H1 (cell line): Measurements from ENCODE around the gene CPSF7. TPM values are rescaled to one million over a fixed set of nuclear protein-coding genes. Genes with fewer than 3 reads are reported as not detected.
"Not testable (repeated sequence)": the region's sequence is repeated elsewhere in the genome, so short reads cannot be mapped to it uniquely, and the experiment has no call there.

Source experiments
- CTCF ChIA-PET: fragments of 300-600 bp; sonication (Branson Sonifier 250); formaldehyde crosslinking; loops from one replicate; lab custom pipeline; 2021; ENCODE audit not compliant: partially characterized antibody; lab: Charles Lee
- POLR2A ChIA-PET: fragments of 300-600 bp; sonication (Branson Sonifier 250); formaldehyde crosslinking; loops from one replicate; lab custom pipeline; 2021; ENCODE audit warnings: inconsistent platforms; ENCODE audit not compliant: partially characterized antibody; lab: Charles Lee
- DNase-seq, 2 experiments: peaks; one replicate each; pipeline versions ENCODE4 v3.0.0 to v3.0.0-alpha.2; 2010 to 2022; ENCODE audit warnings: low spot score in 2 of 2, low read depth in 1 of 2, mixed read lengths in 1 of 2
- FAIRE-seq: peaks from 2 replicates; lab custom pipeline; 2011; peaks lifted over from hg19 to GRCh38; lab: Jason Lieb, UNC
- H2AFZ ChIP-seq: 2 replicates; pipeline ENCODE4 v1.8.1; 2012; ENCODE audit warnings: low read length, inconsistent platforms
- H2AK5ac ChIP-seq: 2 replicates; pipeline ENCODE4 v1.6.1; 2013; ENCODE audit warnings: low read depth, low read length
- H2BK120ac ChIP-seq: replicated peaks from 2 replicates; pipeline ENCODE3; 2013; ENCODE audit warnings: low read depth, low read length, inconsistent platforms
- H2BK12ac ChIP-seq: 2 replicates; pipeline ENCODE4 v1.6.1; 2013; ENCODE audit warnings: low read depth, low read length
- H2BK15ac ChIP-seq: 2 replicates; pipeline ENCODE4 v1.6.1; 2013; ENCODE audit warnings: low read length
- H2BK20ac ChIP-seq: 2 replicates; pipeline ENCODE4 v1.6.1; 2013; ENCODE audit warnings: low read length
- H2BK5ac ChIP-seq: 2 replicates; pipeline ENCODE4 v1.6.1; 2013; ENCODE audit warnings: low read depth, low read length
- H3K14ac ChIP-seq: 2 replicates; pipeline ENCODE4 v1.6.1; 2013; ENCODE audit warnings: inconsistent platforms; ENCODE audit not compliant: insufficient read length
- H3K18ac ChIP-seq: 2 replicates; pipeline ENCODE4 v1.6.1; 2013; ENCODE audit warnings: low read length; ENCODE audit errors: extremely low read depth
- H3K23ac ChIP-seq: 2 replicates; pipeline ENCODE4 v1.6.1; 2013; ENCODE audit warnings: inconsistent platforms; ENCODE audit not compliant: insufficient read length
- H3K23me2 ChIP-seq: 2 replicates; pipeline ENCODE4 v1.6.1; 2013; ENCODE audit warnings: low read depth, low read length
- H3K27ac ChIP-seq: 2 replicates; pipeline ENCODE4 v1.6.1; 2011; ENCODE audit warnings: low read depth, low read length, inconsistent platforms
- H3K27me3 ChIP-seq, 4 experiments: replicated peaks in 1 of 4; 1 replicate in 1 of 4; 2 replicates in 3 of 4; pipeline versions ENCODE4 v1.6.1 to v1.8.1; 2011 to 2013; ENCODE audit warnings: low read length in 3 of 4, mild to moderate bottlenecking in 3 of 4, inconsistent platforms in 2 of 4, mixed read lengths in 2 of 4, moderate library complexity in 1 of 4; ENCODE audit not compliant: control insufficient read depth in 3 of 4, insufficient read depth in 3 of 4; ENCODE audit errors: extremely low read depth in 1 of 4
- H3K36me3 ChIP-seq, 4 experiments: 2 replicates each; pipeline versions ENCODE4 v1.6.1 to v1.8.1; 2011 to 2013; ENCODE audit warnings: mild to moderate bottlenecking in 4 of 4, low read length in 3 of 4, moderate library complexity in 2 of 4, control low read depth in 1 of 4, inconsistent platforms in 1 of 4; ENCODE audit not compliant: insufficient read depth in 4 of 4, control insufficient read depth in 2 of 4
- H3K4ac ChIP-seq: replicated peaks from 2 replicates; pipeline ENCODE3; 2013; ENCODE audit warnings: low read length, low read depth, mixed read lengths, inconsistent platforms; ENCODE audit not compliant: insufficient read length
- H3K4me1 ChIP-seq, 4 experiments: replicated peaks in 1 of 4; 1 replicate in 1 of 4; 2 replicates in 3 of 4; pipeline versions ENCODE4 v1.6.1 to v1.8.1; 2011 to 2013; ENCODE audit warnings: low read length in 3 of 4, inconsistent platforms in 2 of 4, mixed read lengths in 1 of 4; ENCODE audit not compliant: insufficient read depth in 4 of 4, control insufficient read depth in 3 of 4
- H3K4me2 ChIP-seq, 2 experiments: 2 replicates each; pipeline versions ENCODE4 v1.6.1 to v1.8.1; 2011 to 2013; ENCODE audit warnings: low read depth in 2 of 2, low read length in 2 of 2, control low read depth in 1 of 2, inconsistent platforms in 1 of 2, mild to moderate bottlenecking in 1 of 2; ENCODE audit not compliant: insufficient read depth in 1 of 2
- H3K4me3 ChIP-seq, 4 experiments: fragments of 200-600, 300-600 bp in 1 of 4; sonication (generic), shearing (Covaris generic), sonication (Bioruptor Twin) in 1 of 4; 2 replicates each; pipeline versions ENCODE4 v1.5.1 to v1.8.1; 2011 to 2016; ENCODE audit warnings: low read length in 4 of 4, low read depth in 3 of 4, control low read depth in 2 of 4, inconsistent platforms in 2 of 4, mild to moderate bottlenecking in 2 of 4, mixed read lengths in 1 of 4, moderate library complexity in 1 of 4; ENCODE audit not compliant: insufficient read depth in 2 of 4; ENCODE audit errors: extremely low read depth in 1 of 4
- H3K56ac ChIP-seq: replicated peaks from 2 replicates; pipeline ENCODE3; 2013; ENCODE audit warnings: low read depth, mild to moderate bottlenecking, mixed read lengths, low read length, inconsistent platforms; ENCODE audit not compliant: insufficient read length
- H3K79me1 ChIP-seq: 2 replicates; pipeline ENCODE4 v1.6.1; 2013; ENCODE audit warnings: low read depth, low read length, control low read depth
- H3K79me2 ChIP-seq, 2 experiments: 2 replicates each; pipeline versions ENCODE4 v1.6.1 to v1.8.1; 2012 to 2013; ENCODE audit warnings: low read length in 2 of 2, mild to moderate bottlenecking in 2 of 2, inconsistent platforms in 1 of 2; ENCODE audit not compliant: insufficient read depth in 2 of 2, control insufficient read depth in 1 of 2
- H3K9ac ChIP-seq, 4 experiments: replicated peaks in 1 of 4; 1 replicate in 1 of 4; 2 replicates in 3 of 4; pipeline versions ENCODE4 v1.6.1 to v1.8.1; 2011 to 2013; ENCODE audit warnings: low read depth in 3 of 4, low read length in 3 of 4, control low read depth in 2 of 4, mild to moderate bottlenecking in 2 of 4, moderate library complexity in 2 of 4, inconsistent platforms in 1 of 4; ENCODE audit errors: extremely low read depth in 1 of 4
- H3K9me3 ChIP-seq, 2 experiments: 2 replicates each; pipeline versions ENCODE4 v1.6.1 to v1.8.1; 2012 to 2013; ENCODE audit warnings: mild to moderate bottlenecking in 2 of 2, moderate library complexity in 2 of 2, control low read depth in 1 of 2, inconsistent platforms in 1 of 2, low read depth in 1 of 2, low read length in 1 of 2, mixed read lengths in 1 of 2; ENCODE audit not compliant: insufficient read depth in 2 of 2
- H4K20me1 ChIP-seq, 2 experiments: replicated peaks in 1 of 2; 2 replicates each; pipeline versions ENCODE3 to v1.8.1; 2011 to 2013; ENCODE audit warnings: inconsistent platforms in 2 of 2, low read length in 2 of 2, mild to moderate bottlenecking in 1 of 2; ENCODE audit not compliant: insufficient read depth in 2 of 2, control insufficient read depth in 1 of 2
- H4K5ac ChIP-seq: 2 replicates; pipeline ENCODE4 v1.6.1; 2013; ENCODE audit warnings: low read length, low read depth, mixed read lengths, inconsistent platforms; ENCODE audit not compliant: insufficient read length
- H4K8ac ChIP-seq: 2 replicates; pipeline ENCODE4 v1.8.0; 2013; ENCODE audit warnings: mild to moderate bottlenecking, moderate library complexity, low read length, inconsistent platforms; ENCODE audit not compliant: insufficient read depth; ENCODE audit errors: extremely low read depth
- H4K91ac ChIP-seq: replicated peaks from 2 replicates; pipeline ENCODE3; 2013; ENCODE audit warnings: low read length, mixed read lengths, inconsistent platforms; ENCODE audit not compliant: insufficient read length
- WGBS, 2 experiments: shearing (Covaris generic) in 1 of 2; methylation state at CpG; one replicate each; pipeline versions ENCODE4 v1.1.6 to v1.1.7; 2013 to 2015; ENCODE audit warnings: low lambda C conversion rate in 2 of 2, mixed read lengths in 2 of 2, inconsistent platforms in 1 of 2, low coverage in 1 of 2, missing lambda C conversion rate in 1 of 2; ENCODE audit not compliant: insufficient replicate concordance in 2 of 2, insufficient coverage in 1 of 2, insufficient read length in 1 of 2; ENCODE audit errors: extremely low coverage in 1 of 2, missing lambda C conversion rate in 1 of 2; 5-methylcytosine and 5-hydroxymethylcytosine counted together
- polyA plus RNA-seq, 7 experiments: library from polyadenylated mRNA; depleted of rRNA in 3 of 7; stranded (reverse) in 5 of 7; unstranded in 2 of 7; fragments of >200 nt in 5 of 7; fragments of 200-250 nt in 2 of 7; gene quantifications; 1 replicate in 5 of 7; 2 replicates in 1 of 7; 4 replicates in 1 of 7; pipeline versions ENCODE4 v1.2.1 to v1.2.3, GENCODE V29; 2011 to 2013; ENCODE audit warnings: missing spikeins in 2 of 7, mixed read lengths in 2 of 7
- total RNA-seq: library from RNA; stranded (reverse); fragmentation: NEBNext Ultra II Directional; extraction: Animal tissue kit (Norgen Biotek cat#: 25700); gene quantifications from 2 replicates; pipeline ENCODE4 v1.2.1, GENCODE V29; 2021

Gene CPSF7
- total and polyA plus RNA-seq, 2 of the 8 experiments (the other 6 are each of a cell fraction or from before 2014, with no cell fraction given), result 95.9 to 122 TPM

DNA sequence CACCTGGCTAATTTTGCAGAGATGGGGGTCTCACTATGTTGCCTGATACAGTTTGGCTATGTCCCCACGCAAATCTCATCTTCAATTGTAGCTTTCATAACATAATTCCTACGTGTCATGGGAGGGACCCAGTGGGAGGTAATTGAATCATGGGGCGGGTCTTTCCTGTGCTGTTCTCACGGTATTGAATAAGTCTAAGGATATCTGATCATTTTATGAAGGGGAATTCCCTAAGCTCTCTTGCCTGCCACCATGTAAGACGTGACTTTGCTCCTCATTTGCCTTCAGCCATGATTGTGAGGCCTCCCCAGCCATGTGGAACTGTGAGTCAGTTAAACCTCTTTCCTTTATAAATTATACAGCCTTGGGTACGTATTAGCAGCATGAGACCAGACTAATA is 37.8 kb upstream of the CPSF7 start:
- H2BK5ac ChIP-seq, H3K18ac ChIP-seq, FAIRE-seq, H3K9me3 ChIP-seq, H3K4ac ChIP-seq, H3K56ac ChIP-seq, H3K9ac ChIP-seq, H3K23me2 ChIP-seq, H3K27ac ChIP-seq, DNase-seq, H3K4me3 ChIP-seq, H3K36me3 ChIP-seq, H2BK12ac ChIP-seq, H2BK20ac ChIP-seq, H4K91ac ChIP-seq, H4K5ac ChIP-seq, H3K27me3 ChIP-seq, H3K4me2 ChIP-seq, H3K79me1 ChIP-seq, H3K14ac ChIP-seq, H3K4me1 ChIP-seq, H2AK5ac ChIP-seq, H4K8ac ChIP-seq, H2BK15ac ChIP-seq, H2AFZ ChIP-seq, H3K79me2 ChIP-seq, H2BK120ac ChIP-seq, H4K20me1 ChIP-seq, H3K23ac ChIP-seq: not testable (repeated sequence)
- CTCF ChIA-PET, result interaction anchor here (1.0 to 57.8 kb wide), 7 partner anchors 9 to 171 kb away, joined by 3 to 2106 read pairs (median 6); partner anchors contain the start of gene LRRC10B
- POLR2A ChIA-PET, result interaction anchor here (0.9 kb wide), 2 partner anchors 29 to 65 kb away, joined by 3 read pairs; no protein-coding TSS in a partner anchor
- WGBS, 2 experiments, result 78% methylated on average over 6 of the region's 6 CpGs; no CpG with 5 or more reads in 1 of the 2 experiments
